Measurements from ENCODE around the gene FCAMR.

Gene FCAMR, protein sequence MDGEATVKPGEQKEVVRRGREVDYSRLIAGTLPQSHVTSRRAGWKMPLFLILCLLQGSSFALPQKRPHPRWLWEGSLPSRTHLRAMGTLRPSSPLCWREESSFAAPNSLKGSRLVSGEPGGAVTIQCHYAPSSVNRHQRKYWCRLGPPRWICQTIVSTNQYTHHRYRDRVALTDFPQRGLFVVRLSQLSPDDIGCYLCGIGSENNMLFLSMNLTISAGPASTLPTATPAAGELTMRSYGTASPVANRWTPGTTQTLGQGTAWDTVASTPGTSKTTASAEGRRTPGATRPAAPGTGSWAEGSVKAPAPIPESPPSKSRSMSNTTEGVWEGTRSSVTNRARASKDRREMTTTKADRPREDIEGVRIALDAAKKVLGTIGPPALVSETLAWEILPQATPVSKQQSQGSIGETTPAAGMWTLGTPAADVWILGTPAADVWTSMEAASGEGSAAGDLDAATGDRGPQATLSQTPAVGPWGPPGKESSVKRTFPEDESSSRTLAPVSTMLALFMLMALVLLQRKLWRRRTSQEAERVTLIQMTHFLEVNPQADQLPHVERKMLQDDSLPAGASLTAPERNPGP

DNA sequence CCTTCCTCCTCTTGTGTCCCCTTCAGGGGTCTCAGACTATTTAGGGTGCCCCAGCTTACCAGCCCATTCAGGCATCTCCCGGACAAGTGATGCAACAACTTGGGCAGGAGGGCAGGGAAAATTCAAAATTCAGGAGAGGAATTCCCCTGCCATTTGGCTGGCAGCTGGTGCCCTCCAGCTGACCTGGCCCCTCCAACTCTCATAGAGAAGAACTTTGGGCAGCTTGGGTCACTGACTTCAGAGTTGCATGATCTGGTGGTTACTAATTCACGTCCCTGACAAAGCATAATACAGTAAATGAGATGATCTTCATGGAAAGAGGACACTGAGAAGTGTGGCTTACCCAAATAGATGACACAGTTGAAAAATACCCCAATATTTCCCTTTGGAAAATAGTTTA is at the start of gene FCAMR:
FCAMR (minus strand) TSS at position 15 of the 400 bp plus-strand sequence. CDS start 335 bp downstream, outside the sequence.
- no peak for DNase-seq (ENCODE audit: low read depth in 2 of 2)

- no peak for DNase-seq (ENCODE audit: low read depth in 2 of 2)
Observed at GRCh38 chr1:207019661-207020060, 49.4 kb upstream of the FCAMR start.

- no peak for DNase-seq (ENCODE audit: low read depth in 2 of 2)
Observed at GRCh38 chr1:207019161-207019560, 48.9 kb upstream of the FCAMR start.

- DNase-seq (ENCODE audit: low read depth in 2 of 2), result no peak
Observed at GRCh38 chr1:207018707-207019106, 48.4 kb upstream of the FCAMR start.

- no peak for DNase-seq (ENCODE audit: low read depth in 2 of 2)
Observed at GRCh38 chr1:207017615-207018559, 47.6 kb upstream of the FCAMR start.

- no peak for DNase-seq (ENCODE audit: low read depth in 2 of 2)
Observed at GRCh38 chr1:207015791-207016190, 45.5 kb upstream of the FCAMR start.

DNA sequence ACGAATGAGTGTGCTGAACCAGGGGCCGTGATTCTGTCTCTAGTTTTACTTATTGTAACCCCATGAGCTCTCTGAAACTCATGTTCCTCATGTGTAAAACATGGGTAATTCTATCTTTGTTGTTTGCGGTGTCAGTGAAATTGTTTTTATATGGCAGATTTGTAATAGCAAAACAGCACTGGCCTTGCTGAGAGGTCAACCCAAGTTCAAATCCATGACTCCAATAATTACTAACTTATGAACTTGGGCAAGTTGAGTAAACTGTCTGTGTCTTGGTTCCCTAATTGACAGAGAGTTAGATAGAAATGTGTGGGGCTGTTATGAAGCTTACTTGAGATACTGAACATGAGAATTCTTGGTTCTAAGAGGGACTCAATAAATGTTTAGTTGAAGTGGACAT is 44.5 kb upstream of the FCAMR start:
- no peak for DNase-seq (ENCODE audit: low read depth in 2 of 2)

DNA sequence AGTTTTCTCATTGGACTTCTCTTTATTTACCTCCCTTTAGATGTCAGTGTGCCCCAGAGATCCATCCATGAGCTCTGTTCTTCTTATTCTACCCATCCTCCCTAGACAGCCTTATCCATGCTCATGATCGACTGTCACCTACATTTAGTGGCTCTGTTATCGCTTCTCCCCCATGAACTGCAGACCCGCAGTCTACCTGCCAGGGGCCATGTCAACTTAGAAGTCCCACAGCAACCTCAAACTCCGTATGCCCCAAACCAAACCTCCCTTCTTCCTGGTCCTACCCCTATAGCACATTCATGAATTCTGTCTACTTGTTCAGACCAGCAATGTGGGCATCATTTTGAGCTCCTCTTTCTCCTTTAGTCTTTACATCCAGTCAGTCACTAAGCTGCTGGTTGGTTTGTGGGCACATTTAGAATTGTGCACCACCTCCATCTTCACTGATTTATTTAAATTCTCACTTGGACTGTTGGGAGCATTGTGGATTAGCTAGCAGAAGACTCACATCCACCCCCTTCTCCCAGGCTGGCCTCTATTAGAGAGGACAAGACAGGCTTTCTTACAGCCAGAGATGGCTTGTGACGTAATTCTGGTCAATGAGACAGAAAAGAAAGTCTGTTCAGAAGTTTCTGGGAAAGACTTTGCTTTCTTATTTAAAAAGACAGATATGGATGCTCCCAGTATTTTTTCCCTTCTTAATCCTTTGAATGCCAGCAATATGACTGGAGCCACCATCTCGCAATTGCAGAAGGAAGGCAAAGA is 43.2 kb upstream of the FCAMR start:
- no peak for DNase-seq (ENCODE audit: low read depth in 2 of 2)

- no peak for DNase-seq (ENCODE audit: low read depth in 2 of 2)
Observed at GRCh38 chr1:207010726-207011125, 40.5 kb upstream of the FCAMR start.

DNA sequence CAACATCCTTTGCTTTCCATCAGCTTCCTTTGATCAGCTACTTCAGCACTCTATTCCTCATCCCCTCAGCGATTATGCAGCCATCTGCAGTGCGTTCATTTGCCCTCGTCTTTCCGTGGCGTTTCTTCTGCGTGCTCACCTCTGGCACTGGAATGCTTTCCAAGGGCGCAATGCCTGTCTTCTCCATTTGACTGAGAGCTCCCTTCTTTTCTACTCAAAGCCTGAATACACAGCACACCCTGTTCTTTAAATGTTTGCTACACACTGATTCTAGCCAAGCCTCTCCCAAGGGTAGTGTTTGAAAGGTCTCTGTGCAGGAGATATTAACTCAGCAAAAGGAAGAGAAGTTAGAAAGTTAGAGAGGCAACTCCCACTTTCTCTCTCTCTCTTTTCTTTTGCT is 39.7 kb upstream of the FCAMR start:
- DNase-seq (ENCODE audit: low read depth in 2 of 2), result no peak

GRCh38 chr1:207009182-207009850 is 39.1 kb upstream of the FCAMR start:
- no peak for DNase-seq (ENCODE audit: low read depth in 2 of 2)

- DNase-seq (ENCODE audit: low read depth in 2 of 2), result no peak
Observed at GRCh38 chr1:207007352-207008033, 37.2 kb upstream of the FCAMR start.

DNA sequence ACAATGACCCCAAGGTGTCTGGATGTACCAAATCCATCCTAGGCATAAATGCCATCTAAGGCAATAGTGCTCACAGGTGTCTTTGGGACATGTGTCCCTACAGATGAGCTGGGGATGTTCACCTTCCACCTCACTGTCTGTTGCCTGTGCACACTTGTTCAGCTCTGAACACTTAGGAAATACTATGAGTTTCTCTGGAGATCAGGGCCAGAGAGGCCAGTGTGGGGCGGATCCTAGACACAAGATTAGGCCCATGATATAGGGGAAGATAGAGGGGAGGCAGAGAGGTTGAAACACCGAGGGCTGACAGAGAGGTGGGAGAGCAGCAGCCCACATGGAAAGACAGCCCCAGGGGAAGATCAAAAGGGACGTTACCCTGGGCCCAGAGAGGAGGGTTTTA is 36.7 kb upstream of the FCAMR start:
- no peak for DNase-seq (ENCODE audit: low read depth in 2 of 2)

DNA sequence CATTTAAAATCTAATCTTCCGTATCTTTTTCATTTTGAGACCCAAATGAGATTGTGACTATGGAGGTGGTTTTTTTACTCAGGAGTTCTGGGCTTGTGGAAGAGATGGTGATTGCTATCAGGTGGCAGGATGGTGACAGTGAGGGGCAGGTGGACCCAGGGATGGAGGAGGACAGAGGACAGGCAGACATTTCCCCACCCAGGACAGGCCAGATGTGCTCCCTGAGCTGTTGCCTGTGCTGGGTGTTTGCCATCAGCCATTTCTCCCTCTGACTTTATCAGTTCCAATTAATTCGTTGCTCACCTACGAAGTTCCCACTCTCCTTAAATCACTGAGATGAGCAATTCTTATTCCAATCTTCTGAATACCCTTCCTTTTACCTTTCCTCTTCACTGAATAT is 35.8 kb upstream of the FCAMR start:
- DNase-seq (ENCODE audit: low read depth in 2 of 2), result no peak

DNA sequence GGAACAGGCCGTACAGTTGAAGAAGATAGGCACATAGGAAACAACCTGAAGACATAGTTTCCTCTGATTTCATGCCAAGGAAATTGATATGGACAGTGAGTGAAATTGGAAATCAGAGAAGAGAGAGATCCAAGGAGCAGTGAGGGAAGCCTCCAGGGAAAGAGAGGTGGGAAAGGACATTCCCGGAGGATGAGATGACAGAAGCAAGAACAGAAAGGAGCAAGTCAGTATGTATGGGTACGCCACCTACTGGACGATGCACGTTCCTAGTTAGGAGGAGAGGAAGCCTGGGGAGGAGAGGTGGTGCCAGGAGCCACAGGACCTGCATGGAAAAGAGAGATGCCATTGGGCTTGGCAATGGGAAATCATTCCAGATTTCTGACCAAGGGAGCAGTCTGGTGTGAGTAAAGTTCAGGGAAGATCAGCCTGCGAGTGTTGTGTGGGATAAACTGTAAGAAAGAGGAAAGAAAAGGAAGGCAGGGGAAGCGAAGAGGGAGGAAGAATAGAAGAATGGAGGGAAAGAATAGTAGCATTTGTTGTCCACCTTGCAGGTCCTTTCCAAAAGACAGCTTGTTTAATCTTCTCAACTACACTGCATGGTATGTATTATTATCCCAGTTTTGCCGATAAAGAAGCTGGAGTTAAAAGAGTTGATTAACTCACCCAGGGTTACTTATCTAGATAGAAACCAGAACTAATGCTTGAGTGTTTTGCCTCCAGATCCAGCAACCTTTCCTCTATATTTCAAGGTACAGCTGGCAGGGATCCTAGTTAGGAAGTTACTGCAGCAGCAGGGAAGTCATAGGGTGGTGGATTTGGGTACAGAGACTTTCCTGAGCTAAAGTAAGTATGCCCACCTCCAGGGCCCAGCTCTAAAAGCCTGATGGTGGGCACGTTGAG is 34.9 kb upstream of the FCAMR start:
- DNase-seq (ENCODE audit: low read depth in 2 of 2), result peak in 1 of 2 donors; percentile 4

DNA sequence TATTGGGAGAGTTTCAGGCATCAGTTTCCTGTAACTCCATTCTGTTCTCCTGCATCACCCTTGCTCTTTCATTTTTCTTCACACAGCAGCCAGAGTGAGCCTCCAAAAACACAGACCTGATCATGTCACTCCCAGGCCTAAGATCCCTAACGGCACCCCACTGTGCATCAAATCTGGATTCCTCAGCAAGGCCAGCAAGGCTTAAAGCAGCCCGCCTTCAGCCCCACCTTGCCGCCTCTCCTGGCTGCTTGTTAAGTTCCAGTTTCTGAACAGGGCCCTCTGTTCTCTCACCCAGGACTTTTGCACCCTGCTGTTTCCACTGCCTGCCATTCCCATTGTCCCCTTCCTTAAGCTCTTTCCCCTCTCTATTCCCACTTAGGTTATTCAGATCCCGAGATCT is 33.0 kb upstream of the FCAMR start:
- no peak for DNase-seq (ENCODE audit: low read depth in 2 of 2)

DNA sequence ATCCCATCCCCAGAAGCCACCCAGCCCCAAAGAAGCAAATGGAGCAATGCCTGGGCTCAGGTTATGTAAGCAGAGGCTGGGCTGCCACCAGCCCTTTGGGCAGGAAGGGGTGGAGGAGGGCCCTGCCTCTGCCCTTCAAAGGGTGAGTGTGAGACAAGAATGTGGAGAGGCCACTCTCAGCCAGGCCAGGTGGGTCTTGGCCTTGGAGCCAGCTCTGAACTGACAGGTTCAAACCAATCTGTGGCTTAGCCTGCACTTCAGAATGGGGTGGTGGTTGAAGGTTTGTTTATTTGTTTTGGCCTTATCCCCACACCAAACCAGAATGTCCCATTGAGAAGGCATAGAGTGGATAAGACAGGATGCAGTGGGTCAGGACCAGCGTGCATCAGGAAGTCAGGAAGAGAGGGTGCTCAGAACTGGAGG is 32.5 kb upstream of the FCAMR start:
- no peak for DNase-seq (ENCODE audit: low read depth in 2 of 2)

DNA sequence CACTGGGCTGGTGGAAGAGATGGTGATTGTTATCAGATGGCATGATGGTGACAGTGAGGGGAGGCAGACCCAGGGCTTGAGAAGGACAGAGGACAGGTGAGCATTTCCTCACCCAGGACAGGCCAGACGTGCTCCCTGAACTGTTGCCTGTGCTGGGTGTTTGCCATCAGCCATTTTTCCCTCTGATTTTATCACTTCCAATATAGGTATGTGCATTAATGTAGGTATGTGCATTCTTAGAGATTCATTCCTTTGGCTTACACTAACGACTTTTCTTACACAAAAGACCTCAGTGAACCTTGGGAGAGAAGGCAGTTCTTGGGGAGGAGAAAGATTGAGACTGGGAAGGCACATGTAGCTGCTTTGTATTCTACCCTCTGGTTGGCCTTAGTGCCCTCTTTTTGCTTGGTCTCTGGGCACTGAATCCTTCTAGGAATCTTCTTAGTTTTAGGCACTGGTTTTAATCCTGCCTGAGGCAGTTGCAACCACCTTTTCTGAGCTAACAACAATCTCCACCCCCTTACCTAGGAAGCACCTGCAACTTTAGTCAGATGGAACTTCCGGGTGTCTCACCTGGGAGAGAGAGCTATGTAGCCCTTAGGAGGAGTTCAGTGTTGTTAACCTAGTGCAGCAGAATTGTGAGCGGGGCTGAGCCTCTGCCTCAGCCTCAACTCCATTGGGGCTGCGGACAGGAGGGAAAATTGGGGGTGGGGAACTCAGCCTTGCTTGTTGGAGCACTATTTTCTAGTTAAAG is 31.4 kb upstream of the FCAMR start:
- DNase-seq (ENCODE audit: low read depth in 2 of 2), result no peak
